Ascending aorta (tissue), 2 donors: ENCODE data around the gene DACT2. TPM values are rescaled to one million over a fixed set of nuclear protein-coding genes. Genes with fewer than 3 reads are reported as not detected.
A peak's percentile ranks its signal among the peaks of the same experiment; 100 is the strongest.

ENCODE experiments used
- DNase-seq, 2 donors: peaks; one replicate each; pipeline ENCODE4 v3.0.0-alpha.2; 2019; ENCODE audit warnings: low spot score in 2 of 2
- H3K27ac ChIP-seq, 2 donors: fragments of 200-600 bp; sonication (generic); one replicate each; pipeline ENCODE4 v1.5.1; 2016 to 2017; ENCODE audit warnings: mild to moderate bottlenecking in 1 of 2
- H3K27me3 ChIP-seq: fragments of 200-600 bp; sonication (generic); one replicate; pipeline ENCODE4 v1.5.1; 2017
- H3K36me3 ChIP-seq, 2 donors: fragments of 200-600 bp; sonication (generic); one replicate each; pipeline ENCODE4 v1.5.1; 2016
- H3K4me1 ChIP-seq, 2 donors: fragments of 200-600 bp; sonication (generic); one replicate each; pipeline ENCODE4 v1.5.1; 2016 to 2017; ENCODE audit warnings: mild to moderate bottlenecking in 1 of 2
- H3K4me3 ChIP-seq, 2 donors: fragments of 200-600 bp; sonication (generic); one replicate each; pipeline ENCODE4 v1.5.1; 2016 to 2017; ENCODE audit warnings: mild to moderate bottlenecking in 1 of 2
- H3K9me3 ChIP-seq, 2 donors: fragments of 200-600 bp; sonication (generic); one replicate each; pipeline ENCODE4 v1.5.1; 2016
- intact Hi-C: fragments of 100-400 bp; cut with DNase I; formaldehyde crosslinking; loops from one replicate; pipeline ENCODE4 v1.15.1; 2023
- total RNA-seq: library from RNA; depleted of rRNA; stranded (reverse); fragments of >200 nt; gene quantifications from one replicate; pipeline ENCODE4 v1.1.0, GENCODE V29; 2016
- TF ChIP-seq, protein P1 (sequence below), 3 experiments: fragments of 200-600 bp in 2 of 3; fragments of 450-650 bp in 1 of 3; sonication (generic) in 2 of 3; IDR thresholded peaks; one replicate each; pipeline ENCODE4 v1.5.1; 2016 to 2019; ENCODE audit warnings: antibody characterized with exemption in 3 of 3, mild to moderate bottlenecking in 1 of 3, moderate library complexity in 1 of 3

The DACT2 gene
- not detected for total RNA-seq

DNA sequence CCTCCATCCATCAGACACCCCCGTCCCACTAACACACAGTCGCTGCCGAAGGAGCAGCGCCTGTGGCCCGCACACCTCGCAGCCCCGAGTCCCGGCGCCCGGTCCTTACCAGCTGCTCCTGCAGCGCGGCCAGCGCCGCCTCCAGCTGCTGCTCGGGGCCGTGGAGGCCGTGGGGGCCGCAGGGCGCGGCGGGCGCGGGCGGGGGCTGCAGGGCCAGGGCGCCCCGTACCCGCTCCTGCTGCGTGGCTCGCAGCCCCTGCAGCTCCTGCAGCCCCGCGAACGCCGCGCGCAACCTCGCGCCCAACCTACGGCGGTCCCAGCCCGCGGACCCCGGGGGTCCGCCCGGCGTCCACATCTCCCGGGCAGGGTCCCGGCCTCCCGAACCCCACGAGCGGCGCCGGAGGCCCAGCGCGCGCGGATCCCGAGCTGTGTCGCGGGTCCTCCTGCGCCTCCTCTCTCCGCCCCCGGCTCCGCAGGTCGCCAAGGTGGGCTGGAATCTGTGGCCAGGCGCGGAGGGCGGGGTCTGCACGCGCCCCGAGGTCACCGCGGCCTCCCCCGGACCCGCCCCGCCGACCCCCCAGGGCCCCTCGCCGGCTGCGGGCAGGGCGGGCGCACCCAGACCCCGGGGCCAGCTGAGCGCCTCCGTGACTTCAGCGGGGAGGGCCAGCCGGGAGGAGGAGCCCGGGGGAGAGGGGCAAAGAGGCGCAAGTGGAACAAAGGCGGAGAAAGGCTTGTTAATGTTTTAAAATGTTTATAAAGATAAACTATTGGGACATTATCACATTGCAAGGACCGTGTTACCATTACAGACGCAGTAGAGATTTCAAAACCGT lies at the start of gene DACT2:
TSS of gene DACT2 (minus strand) at position 499 of the 833 bp plus-strand sequence. CDS start at position 355, 144 bp downstream.
- peaks cover 4% of the 10 kb centered on the region for H3K27me3 ChIP-seq
- DNase-seq: no peak
- H3K27ac ChIP-seq: no peak within 1 kb of the TSS
- intact Hi-C loops: no loop called here
- TF ChIP-seq, protein P1, sequence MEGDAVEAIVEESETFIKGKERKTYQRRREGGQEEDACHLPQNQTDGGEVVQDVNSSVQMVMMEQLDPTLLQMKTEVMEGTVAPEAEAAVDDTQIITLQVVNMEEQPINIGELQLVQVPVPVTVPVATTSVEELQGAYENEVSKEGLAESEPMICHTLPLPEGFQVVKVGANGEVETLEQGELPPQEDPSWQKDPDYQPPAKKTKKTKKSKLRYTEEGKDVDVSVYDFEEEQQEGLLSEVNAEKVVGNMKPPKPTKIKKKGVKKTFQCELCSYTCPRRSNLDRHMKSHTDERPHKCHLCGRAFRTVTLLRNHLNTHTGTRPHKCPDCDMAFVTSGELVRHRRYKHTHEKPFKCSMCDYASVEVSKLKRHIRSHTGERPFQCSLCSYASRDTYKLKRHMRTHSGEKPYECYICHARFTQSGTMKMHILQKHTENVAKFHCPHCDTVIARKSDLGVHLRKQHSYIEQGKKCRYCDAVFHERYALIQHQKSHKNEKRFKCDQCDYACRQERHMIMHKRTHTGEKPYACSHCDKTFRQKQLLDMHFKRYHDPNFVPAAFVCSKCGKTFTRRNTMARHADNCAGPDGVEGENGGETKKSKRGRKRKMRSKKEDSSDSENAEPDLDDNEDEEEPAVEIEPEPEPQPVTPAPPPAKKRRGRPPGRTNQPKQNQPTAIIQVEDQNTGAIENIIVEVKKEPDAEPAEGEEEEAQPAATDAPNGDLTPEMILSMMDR (IDR thresholded peaks at IDR 0.05): no peak
- H3K4me3 ChIP-seq: peak within 1 kb of the TSS; percentile 9 to 58
- no peaks in the 10 kb centered on the region for H3K4me1 ChIP-seq
- H3K9me3 ChIP-seq: peaks cover 0 to 8% of the 10 kb centered on the region in 2 donors
- no peaks in the 10 kb centered on the region for H3K36me3 ChIP-seq

DNA sequence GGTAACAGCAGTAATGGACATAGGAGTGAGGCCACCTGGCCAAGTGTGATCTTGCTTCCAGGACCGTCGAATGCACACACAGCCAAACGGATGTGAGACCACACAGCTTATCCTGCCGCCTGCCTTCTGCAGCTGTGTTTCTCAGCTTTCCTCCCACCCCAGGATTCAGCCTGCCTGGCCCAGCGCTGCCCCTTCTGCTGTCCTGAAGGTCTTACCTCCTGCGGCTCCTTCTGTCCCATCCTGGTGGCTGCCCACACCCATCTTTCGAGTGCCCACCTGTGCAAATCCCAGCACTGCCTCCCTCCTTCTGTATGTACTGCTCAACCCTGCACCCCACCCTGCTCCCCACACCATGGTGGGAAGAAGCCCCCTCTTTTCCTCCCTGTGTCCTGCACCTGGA lies 49.4 kb upstream of the DACT2 start:
- Histone ChIP-seq H3K27ac (no peak overlapping the region), H3K4me3 (no peak overlapping the region), H3K36me3 (no peaks in the 10 kb centered on the region), H3K9me3 (no peaks in the 10 kb centered on the region), H3K4me1 (no peaks in the 10 kb centered on the region), H3K27me3 (no peaks in the 10 kb centered on the region)
- no peak for DNase-seq
- TF ChIP-seq, protein P1 (IDR thresholded peaks at IDR 0.05): no peak
- intact Hi-C loops: loop anchor here (10.0 kb wide), 1 partner anchor 1286 kb away; no protein-coding TSS in a partner anchor

GRCh38 chr6:168368066-168368820 lies 48.7 kb upstream of the DACT2 start:
- no peak for DNase-seq
- Histone ChIP-seq H3K4me1 (no peaks in the 10 kb centered on the region), H3K36me3 (no peaks in the 10 kb centered on the region), H3K4me3 (no peak overlapping the region), H3K27ac (no peak overlapping the region), H3K9me3 (no peaks in the 10 kb centered on the region), H3K27me3 (no peaks in the 10 kb centered on the region)
- TF ChIP-seq, protein P1 (IDR thresholded peaks at IDR 0.05): no peak
- intact Hi-C loops: loop anchor here (10.0 kb wide), 1 partner anchor 1287 kb away; no protein-coding TSS in a partner anchor

DNA sequence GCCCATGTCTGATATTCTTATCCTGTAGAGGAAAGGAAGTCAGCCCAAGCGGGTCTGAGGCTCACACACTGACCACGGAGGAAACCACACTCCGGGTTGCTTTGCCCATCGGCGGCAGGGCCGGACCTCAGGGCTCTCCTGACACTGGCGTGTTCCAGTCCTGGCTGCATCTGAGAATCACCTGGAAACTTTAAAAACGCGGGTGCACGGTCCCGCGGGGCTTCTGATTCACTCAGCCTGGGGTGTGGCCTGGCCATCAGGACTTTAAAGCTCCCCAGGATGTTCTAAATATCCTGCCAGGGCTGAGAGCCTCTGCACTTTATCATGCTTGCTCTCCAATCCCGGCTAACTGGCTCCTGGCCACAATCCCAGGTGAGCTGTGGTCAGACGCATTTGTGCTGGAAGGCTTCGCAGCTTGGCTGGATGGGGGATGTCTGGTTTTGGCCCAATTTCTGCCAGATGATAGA lies 47.7 kb upstream of the DACT2 start:
- H3K9me3 ChIP-seq: no peaks in the 10 kb centered on the region
- no peak overlapping the region for H3K4me3 ChIP-seq
- intact Hi-C loops: loop anchor here (10.0 kb wide), 1 partner anchor 1287 kb away; no protein-coding TSS in a partner anchor
- H3K27ac ChIP-seq: no peak overlapping the region
- H3K27me3 ChIP-seq: no peaks in the 10 kb centered on the region
- TF ChIP-seq, protein P1 (IDR thresholded peaks at IDR 0.05): no peak
- no peaks in the 10 kb centered on the region for H3K4me1 ChIP-seq
- DNase-seq: no peak
- no peaks in the 10 kb centered on the region for H3K36me3 ChIP-seq

DNA sequence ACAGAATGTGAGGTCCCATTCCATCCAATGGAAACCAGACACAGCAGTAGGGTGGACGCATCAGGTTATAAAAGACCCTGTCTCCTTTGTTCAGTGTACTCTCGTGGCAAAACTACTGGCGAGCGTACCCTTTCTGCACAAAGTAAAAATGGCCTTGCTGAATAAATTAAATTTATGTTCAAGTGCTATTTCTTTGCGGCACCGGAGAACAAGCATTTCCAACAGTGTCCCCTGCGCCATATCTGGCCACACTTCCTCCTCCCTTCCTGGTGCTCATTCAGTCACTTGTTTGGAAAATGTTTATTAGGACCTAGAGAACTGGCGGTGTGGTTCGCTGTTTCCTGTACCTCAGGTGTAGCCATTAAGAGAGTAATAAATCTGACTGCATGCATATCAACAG lies 46.9 kb upstream of the DACT2 start:
- Histone ChIP-seq H3K36me3 (no peaks in the 10 kb centered on the region), H3K27me3 (no peaks in the 10 kb centered on the region), H3K4me1 (no peaks in the 10 kb centered on the region), H3K9me3 (no peaks in the 10 kb centered on the region), H3K27ac (no peak overlapping the region), H3K4me3 (no peak overlapping the region)
- no peak for DNase-seq
- TF ChIP-seq, protein P1 (IDR thresholded peaks at IDR 0.05): no peak
- intact Hi-C loops: loop anchor here (10.0 kb wide), 1 partner anchor 1288 kb away; no protein-coding TSS in a partner anchor
